ENCODE results near the gene ZNF598. TPM values are rescaled to one million over a fixed set of nuclear protein-coding genes. Genes with fewer than 3 reads are reported as not detected.

ZNF598 gene
- total and polyA plus RNA-seq, 2 experiments from 2014 or later: 8.5 to 48.6 TPM

DNA sequence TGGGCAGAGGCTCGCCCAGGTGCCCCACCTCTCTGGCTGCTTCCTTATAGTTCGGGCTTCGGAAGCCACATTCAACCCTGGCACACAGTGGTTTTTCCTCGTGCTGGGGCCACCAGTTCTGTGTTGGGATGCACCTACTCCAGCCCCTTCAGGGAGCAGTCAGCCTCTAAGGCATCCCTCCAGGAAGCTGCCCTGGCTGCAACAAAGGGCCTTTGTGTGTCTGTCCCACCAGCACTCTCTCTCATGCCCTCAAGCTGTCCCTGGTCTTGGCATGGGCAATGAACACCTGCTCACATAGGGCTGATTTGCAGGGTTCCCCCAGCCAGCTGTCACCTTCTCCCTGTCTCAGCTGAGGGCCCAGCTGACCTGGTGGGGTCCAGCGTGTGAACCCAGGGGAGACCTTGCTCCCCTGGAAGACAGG lies 27.6 kb downstream of the ZNF598 start:
- Histone ChIP-seq H4K20me1 (replicated peaks; ENCODE audit: insufficient read depth) (no peaks in the 10 kb centered on the region; the same call in none of the 2 replicates), H3K36me3 (ENCODE audit: insufficient read depth) (no peaks in the 10 kb centered on the region), H3K9me2 (ENCODE audit: insufficient read depth) (no peaks in the 10 kb centered on the region), H3K79me2 (replicated peaks; ENCODE audit: insufficient read depth) (peaks cover 4% of the 10 kb centered on the region; the same call in 1 of the 2 replicates), H3K27ac (ENCODE audit: low read depth) (no peak overlapping the region), H3K4me1 (ENCODE audit: insufficient read depth) (peaks cover 21% of the 10 kb centered on the region), H3K4me2 (no peak overlapping the region), H2AFZ (no peak overlapping the region), H3K4me3 (no peak overlapping the region), H3F3A (replicated peaks; ENCODE audit: low read depth) (peaks cover 34% of the 10 kb centered on the region), H3K27me3 (ENCODE audit: insufficient read depth) (peaks cover 36% of the 10 kb centered on the region)
- Mint-ChIP-seq H3K4me3 (no peak overlapping the region; the same call in 2 of the 3 replicates), H3K27ac (no peak overlapping the region), H3K9me3 (no peaks in the 10 kb centered on the region), H3K36me3 (ENCODE audit: low read depth) (peaks cover 17% of the 10 kb centered on the region), H3K4me1 (peaks cover 23% of the 10 kb centered on the region), H3K27me3 (ENCODE audit: insufficient read depth, low read depth, poor library complexity) (peaks cover 54% of the 10 kb centered on the region)
- no peak for ATAC-seq
- TF ChIP-seq, protein P1, sequence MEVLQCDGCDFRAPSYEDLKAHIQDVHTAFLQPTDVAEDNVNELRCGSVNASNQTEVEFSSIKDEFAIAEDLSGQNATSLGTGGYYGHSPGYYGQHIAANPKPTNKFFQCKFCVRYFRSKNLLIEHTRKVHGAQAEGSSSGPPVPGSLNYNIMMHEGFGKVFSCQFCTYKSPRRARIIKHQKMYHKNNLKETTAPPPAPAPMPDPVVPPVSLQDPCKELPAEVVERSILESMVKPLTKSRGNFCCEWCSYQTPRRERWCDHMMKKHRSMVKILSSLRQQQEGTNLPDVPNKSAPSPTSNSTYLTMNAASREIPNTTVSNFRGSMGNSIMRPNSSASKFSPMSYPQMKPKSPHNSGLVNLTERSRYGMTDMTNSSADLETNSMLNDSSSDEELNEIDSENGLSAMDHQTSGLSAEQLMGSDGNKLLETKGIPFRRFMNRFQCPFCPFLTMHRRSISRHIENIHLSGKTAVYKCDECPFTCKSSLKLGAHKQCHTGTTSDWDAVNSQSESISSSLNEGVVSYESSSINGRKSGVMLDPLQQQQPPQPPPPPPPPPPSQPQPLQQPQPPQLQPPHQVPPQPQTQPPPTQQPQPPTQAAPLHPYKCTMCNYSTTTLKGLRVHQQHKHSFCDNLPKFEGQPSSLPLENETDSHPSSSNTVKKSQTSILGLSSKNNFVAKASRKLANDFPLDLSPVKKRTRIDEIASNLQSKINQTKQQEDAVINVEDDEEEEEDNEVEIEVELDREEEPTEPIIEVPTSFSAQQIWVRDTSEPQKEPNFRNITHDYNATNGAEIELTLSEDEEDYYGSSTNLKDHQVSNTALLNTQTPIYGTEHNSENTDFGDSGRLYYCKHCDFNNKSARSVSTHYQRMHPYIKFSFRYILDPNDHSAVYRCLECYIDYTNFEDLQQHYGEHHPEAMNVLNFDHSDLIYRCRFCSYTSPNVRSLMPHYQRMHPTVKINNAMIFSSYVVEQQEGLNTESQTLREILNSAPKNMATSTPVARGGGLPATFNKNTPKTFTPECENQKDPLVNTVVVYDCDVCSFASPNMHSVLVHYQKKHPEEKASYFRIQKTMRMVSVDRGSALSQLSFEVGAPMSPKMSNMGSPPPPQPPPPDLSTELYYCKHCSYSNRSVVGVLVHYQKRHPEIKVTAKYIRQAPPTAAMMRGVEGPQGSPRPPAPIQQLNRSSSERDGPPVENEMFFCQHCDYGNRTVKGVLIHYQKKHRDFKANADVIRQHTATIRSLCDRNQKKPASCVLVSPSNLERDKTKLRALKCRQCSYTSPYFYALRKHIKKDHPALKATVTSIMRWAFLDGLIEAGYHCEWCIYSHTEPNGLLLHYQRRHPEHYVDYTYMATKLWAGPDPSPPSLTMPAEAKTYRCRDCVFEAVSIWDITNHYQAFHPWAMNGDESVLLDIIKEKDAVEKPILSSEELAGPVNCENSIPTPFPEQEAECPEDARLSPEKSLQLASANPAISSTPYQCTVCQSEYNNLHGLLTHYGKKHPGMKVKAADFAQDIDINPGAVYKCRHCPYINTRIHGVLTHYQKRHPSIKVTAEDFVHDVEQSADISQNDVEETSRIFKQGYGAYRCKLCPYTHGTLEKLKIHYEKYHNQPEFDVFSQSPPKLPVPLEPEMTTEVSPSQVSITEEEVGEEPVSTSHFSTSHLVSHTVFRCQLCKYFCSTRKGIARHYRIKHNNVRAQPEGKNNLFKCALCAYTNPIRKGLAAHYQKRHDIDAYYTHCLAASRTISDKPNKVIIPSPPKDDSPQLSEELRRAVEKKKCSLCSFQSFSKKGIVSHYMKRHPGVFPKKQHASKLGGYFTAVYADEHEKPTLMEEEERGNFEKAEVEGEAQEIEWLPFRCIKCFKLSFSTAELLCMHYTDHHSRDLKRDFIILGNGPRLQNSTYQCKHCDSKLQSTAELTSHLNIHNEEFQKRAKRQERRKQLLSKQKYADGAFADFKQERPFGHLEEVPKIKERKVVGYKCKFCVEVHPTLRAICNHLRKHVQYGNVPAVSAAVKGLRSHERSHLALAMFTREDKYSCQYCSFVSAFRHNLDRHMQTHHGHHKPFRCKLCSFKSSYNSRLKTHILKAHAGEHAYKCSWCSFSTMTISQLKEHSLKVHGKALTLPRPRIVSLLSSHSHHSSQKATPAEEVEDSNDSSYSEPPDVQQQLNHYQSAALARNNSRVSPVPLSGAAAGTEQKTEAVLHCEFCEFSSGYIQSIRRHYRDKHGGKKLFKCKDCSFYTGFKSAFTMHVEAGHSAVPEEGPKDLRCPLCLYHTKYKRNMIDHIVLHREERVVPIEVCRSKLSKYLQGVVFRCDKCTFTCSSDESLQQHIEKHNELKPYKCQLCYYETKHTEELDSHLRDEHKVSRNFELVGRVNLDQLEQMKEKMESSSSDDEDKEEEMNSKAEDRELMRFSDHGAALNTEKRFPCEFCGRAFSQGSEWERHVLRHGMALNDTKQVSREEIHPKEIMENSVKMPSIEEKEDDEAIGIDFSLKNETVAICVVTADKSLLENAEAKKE (CRISPR knock-in tag; IDR thresholded peaks at IDR 0.05): no peak
- TF ChIP-seq, protein P2, sequence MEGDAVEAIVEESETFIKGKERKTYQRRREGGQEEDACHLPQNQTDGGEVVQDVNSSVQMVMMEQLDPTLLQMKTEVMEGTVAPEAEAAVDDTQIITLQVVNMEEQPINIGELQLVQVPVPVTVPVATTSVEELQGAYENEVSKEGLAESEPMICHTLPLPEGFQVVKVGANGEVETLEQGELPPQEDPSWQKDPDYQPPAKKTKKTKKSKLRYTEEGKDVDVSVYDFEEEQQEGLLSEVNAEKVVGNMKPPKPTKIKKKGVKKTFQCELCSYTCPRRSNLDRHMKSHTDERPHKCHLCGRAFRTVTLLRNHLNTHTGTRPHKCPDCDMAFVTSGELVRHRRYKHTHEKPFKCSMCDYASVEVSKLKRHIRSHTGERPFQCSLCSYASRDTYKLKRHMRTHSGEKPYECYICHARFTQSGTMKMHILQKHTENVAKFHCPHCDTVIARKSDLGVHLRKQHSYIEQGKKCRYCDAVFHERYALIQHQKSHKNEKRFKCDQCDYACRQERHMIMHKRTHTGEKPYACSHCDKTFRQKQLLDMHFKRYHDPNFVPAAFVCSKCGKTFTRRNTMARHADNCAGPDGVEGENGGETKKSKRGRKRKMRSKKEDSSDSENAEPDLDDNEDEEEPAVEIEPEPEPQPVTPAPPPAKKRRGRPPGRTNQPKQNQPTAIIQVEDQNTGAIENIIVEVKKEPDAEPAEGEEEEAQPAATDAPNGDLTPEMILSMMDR (conservative IDR thresholded peaks at IDR 0.05; ENCODE audit: low read depth in 2 of 2): no peak
- no peak for TF ChIP-seq EZH2phosphoT487 (IDR thresholded peaks at IDR 0.05; ENCODE audit: unreplicated experiment)
- no peak for TF ChIP-seq ZNF114 (CRISPR knock-in tag; IDR thresholded peaks at IDR 0.05)
- no peak for TF ChIP-seq CREB1 (CRISPR knock-in tag; IDR thresholded peaks at IDR 0.05; ENCODE audit: low read depth)
- no peak for TF ChIP-seq EZH2 (IDR thresholded peaks at IDR 0.05; ENCODE audit: low read depth, unreplicated experiment)
- TF ChIP-seq JUNB (IDR thresholded peaks at IDR 0.05; ENCODE audit: unreplicated experiment): no peak
- TF ChIP-seq, protein P3, sequence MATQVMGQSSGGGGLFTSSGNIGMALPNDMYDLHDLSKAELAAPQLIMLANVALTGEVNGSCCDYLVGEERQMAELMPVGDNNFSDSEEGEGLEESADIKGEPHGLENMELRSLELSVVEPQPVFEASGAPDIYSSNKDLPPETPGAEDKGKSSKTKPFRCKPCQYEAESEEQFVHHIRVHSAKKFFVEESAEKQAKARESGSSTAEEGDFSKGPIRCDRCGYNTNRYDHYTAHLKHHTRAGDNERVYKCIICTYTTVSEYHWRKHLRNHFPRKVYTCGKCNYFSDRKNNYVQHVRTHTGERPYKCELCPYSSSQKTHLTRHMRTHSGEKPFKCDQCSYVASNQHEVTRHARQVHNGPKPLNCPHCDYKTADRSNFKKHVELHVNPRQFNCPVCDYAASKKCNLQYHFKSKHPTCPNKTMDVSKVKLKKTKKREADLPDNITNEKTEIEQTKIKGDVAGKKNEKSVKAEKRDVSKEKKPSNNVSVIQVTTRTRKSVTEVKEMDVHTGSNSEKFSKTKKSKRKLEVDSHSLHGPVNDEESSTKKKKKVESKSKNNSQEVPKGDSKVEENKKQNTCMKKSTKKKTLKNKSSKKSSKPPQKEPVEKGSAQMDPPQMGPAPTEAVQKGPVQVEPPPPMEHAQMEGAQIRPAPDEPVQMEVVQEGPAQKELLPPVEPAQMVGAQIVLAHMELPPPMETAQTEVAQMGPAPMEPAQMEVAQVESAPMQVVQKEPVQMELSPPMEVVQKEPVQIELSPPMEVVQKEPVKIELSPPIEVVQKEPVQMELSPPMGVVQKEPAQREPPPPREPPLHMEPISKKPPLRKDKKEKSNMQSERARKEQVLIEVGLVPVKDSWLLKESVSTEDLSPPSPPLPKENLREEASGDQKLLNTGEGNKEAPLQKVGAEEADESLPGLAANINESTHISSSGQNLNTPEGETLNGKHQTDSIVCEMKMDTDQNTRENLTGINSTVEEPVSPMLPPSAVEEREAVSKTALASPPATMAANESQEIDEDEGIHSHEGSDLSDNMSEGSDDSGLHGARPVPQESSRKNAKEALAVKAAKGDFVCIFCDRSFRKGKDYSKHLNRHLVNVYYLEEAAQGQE (IDR thresholded peaks at IDR 0.05; ENCODE audit: unreplicated experiment): no peak
- TF ChIP-seq STAT1 (IDR thresholded peaks at IDR 0.05; ENCODE audit: unreplicated experiment): no peak
- no peak for DNase-seq (ENCODE audit: low spot score)

Data from GM23338 (cell line).